ENCODE results near the gene DOCK2. TPM values are rescaled to one million over a fixed set of nuclear protein-coding genes. Genes with fewer than 3 reads are reported as not detected.

The DOCK2 gene
- total and polyA plus RNA-seq, 9 of the 15 experiments (the other 6 are each of a cell fraction or from before 2014, with no cell fraction given), result 4.5 to 42.6 (median 20.5) TPM

GRCh38 chr5:169871826-169872490 is 234.9 kb downstream of the DOCK2 start (continued):
- no peak for TF ChIP-seq TGIF2 (CRISPR knock-in tag; IDR thresholded peaks at IDR 0.05)
- TF ChIP-seq ZNF133 (CRISPR knock-in tag; IDR thresholded peaks at IDR 0.05), result no peak

- H3K9ac ChIP-seq (ENCODE audit: insufficient read depth in 1 of 2, low read depth in 2 of 2, low read length in 2 of 2), result no peak overlapping the region
- H2AFZ ChIP-seq (ENCODE audit: low read depth, low read length), result no peak overlapping the region
- H3K27me3 ChIP-seq (ENCODE audit: control insufficient read depth in 2 of 2, insufficient read depth in 2 of 2, low read length in 2 of 2), result no peaks in the 10 kb centered on the region
- CTCF ChIA-PET (ENCODE audit: low intra/inter-chr PET ratio), result no interaction called here
- ATAC-seq (no peak), DNase-seq (ENCODE audit: extremely low read depth in 1 of 4, low spot score in 3 of 4) (no peak), FAIRE-seq (no peak)
- H3K36me3 ChIP-seq (ENCODE audit: control insufficient read depth, insufficient read depth, low read length), result no peaks in the 10 kb centered on the region
- H3K4me3 ChIP-seq, result no peak overlapping the region
- intact Hi-C loops (cut with micrococcal nuclease), result no loop called here
- WGBS (ENCODE audit: insufficient coverage, low coverage, missing lambda C conversion rate), result 18% methylated on average over 5 of the region's 5 CpGs
- in situ Hi-C loops (cut with MboI), result no loop called here
- no peaks in the 10 kb centered on the region for H3K79me2 ChIP-seq (ENCODE audit: control insufficient read depth, insufficient read depth, low read length)
- no peak overlapping the region for H3K27ac ChIP-seq (ENCODE audit: extremely low read depth, low read depth, low read length)
- H3K9me3 ChIP-seq (replicated peaks; ENCODE audit: control insufficient read depth, insufficient read depth, low read depth, low read length), result no peaks in the 10 kb centered on the region
- no peaks in the 10 kb centered on the region; a peak in 1 of 5 replicates for H3K4me1 ChIP-seq (replicated peaks in 1 of 2; ENCODE audit: control insufficient read depth in 2 of 2, insufficient read depth in 2 of 2, low read length in 2 of 2)
- no peak overlapping the region for H3K4me2 ChIP-seq (ENCODE audit: insufficient read depth, low read length)
- no TSS peak for BruUV-seq (replicated peaks)
- no peaks in the 10 kb centered on the region for H3K9me1 ChIP-seq (ENCODE audit: control insufficient read depth, insufficient read depth, low read length)
- no peaks in the 10 kb centered on the region for H4K20me1 ChIP-seq (replicated peaks; ENCODE audit: control insufficient read depth, insufficient read depth, low read length)
- TF ChIP-seq RAD21 (CRISPR knock-in tag; conservative IDR thresholded peaks at IDR 0.05 in 1 of 2, IDR thresholded peaks at IDR 0.05 in 1 of 2) (no peak), BRD9 (IDR thresholded peaks at IDR 0.05; ENCODE audit: low read depth, partially characterized antibody) (no peak), PHB2 (IDR thresholded peaks at IDR 0.05; ENCODE audit: low read depth) (no peak), ZNF311 (CRISPR knock-in tag; IDR thresholded peaks at IDR 0.05) (no peak), PHB (CRISPR knock-in tag; IDR thresholded peaks at IDR 0.05) (no peak), ZNF140 (CRISPR knock-in tag; IDR thresholded peaks at IDR 0.05) (no peak), ETV5 (CRISPR knock-in tag; IDR thresholded peaks at IDR 0.05; ENCODE audit: low read depth) (no peak), E2F3 (CRISPR knock-in tag; IDR thresholded peaks at IDR 0.05) (no peak), FOXJ2 (tag; IDR thresholded peaks at IDR 0.05) (no peak)
- POLR2A ChIA-PET, result interaction anchor here (1.2 kb wide), 1 partner anchor 12 kb away, joined by 4 read pairs; no protein-coding TSS in a partner anchor
Observed at GRCh38 chr5:169873642-169874041, 236.6 kb downstream of the DOCK2 start.

Measured in K562 (cell line).